Gastroesophageal sphincter (tissue), 4 donors: ENCODE data around the gene MMD2. TPM values are rescaled to one million over a fixed set of nuclear protein-coding genes. Genes with fewer than 3 reads are reported as not detected.
A peak's percentile ranks its signal among the peaks of the same experiment; 100 is the strongest.
"Not testable (repeated sequence)": the region's sequence is repeated elsewhere in the genome, so short reads cannot be mapped to it uniquely, and the experiment has no call there.

Experiments
- ATAC-seq: fragments of 150-250 bp; one replicate; pipeline ENCODE4 v1.9.1; 2016; ENCODE audit warnings: mild to moderate bottlenecking, moderate library complexity
- H3K27ac ChIP-seq, 4 donors: fragments of 200-600 bp; sonication (generic) in 3 of 4; 1 replicate in 3 of 4; 2 replicates in 1 of 4; pipeline ENCODE4 v1.5.1; 2016 to 2019
- H3K27me3 ChIP-seq: fragments of 200-600 bp; sonication (generic); one replicate; pipeline ENCODE4 v1.5.1; 2019
- H3K36me3 ChIP-seq, 2 donors: fragments of 200-600 bp; sonication (generic); one replicate each; pipeline ENCODE4 v1.5.1; 2019; ENCODE audit warnings: control low read depth in 1 of 2
- H3K4me1 ChIP-seq, 3 donors: fragments of 200-600 bp; sonication (generic); 1 replicate in 2 of 3; 2 replicates in 1 of 3; pipeline ENCODE4 v1.5.1; 2016 to 2019; ENCODE audit warnings: control low read depth in 2 of 3
- H3K4me3 ChIP-seq, 2 donors: fragments of 200-600 bp; sonication (generic); one replicate each; pipeline ENCODE4 v1.5.1; 2019; ENCODE audit warnings: mild to moderate bottlenecking in 1 of 2, moderate library complexity in 1 of 2
- H3K9me3 ChIP-seq, 3 donors: fragments of 200-600 bp; sonication (generic); one replicate each; pipeline ENCODE4 v1.5.1; 2017 to 2019; ENCODE audit warnings: control low read depth in 2 of 3
- EP300 ChIP-seq: sonication (generic); formaldehyde crosslinking; IDR thresholded peaks from one replicate; pipeline ENCODE4 v1.6.1; 2017; ENCODE audit warnings: antibody characterized with exemption, mild to moderate bottlenecking
- POLR2A ChIP-seq, 2 donors: fragments of 450-650 bp; IDR thresholded peaks; one replicate each; pipeline ENCODE4 v1.6.1; 2017; ENCODE audit warnings: antibody characterized with exemption in 2 of 2, mild to moderate bottlenecking in 2 of 2, moderate library complexity in 1 of 2
- POLR2AphosphoS5 ChIP-seq: sonication (generic); formaldehyde crosslinking; IDR thresholded peaks from one replicate; pipeline ENCODE4 v1.6.1; 2017; ENCODE audit warnings: antibody characterized with exemption
- WGBS, 2 donors: methylation state at CpG; one replicate each; pipeline ENCODE4 v1.1.5; 2018; ENCODE audit warnings: low coverage in 1 of 2; 5-methylcytosine and 5-hydroxymethylcytosine counted together
- total RNA-seq, 4 donors: library from RNA; depleted of rRNA; stranded (reverse); fragments of >200 nt; gene quantifications; one replicate each; pipeline ENCODE4 v1.1.0, GENCODE V29; 2016
- TF ChIP-seq, protein P1 (sequence below), 4 experiments: fragments of 200-600 bp in 2 of 4; fragments of 450-650 bp in 2 of 4; sonication (generic) in 1 of 4; IDR thresholded peaks; one replicate each; pipeline ENCODE4 v1.5.1; 2017 to 2019; ENCODE audit warnings: antibody characterized with exemption in 4 of 4, mild to moderate bottlenecking in 2 of 4, moderate library complexity in 2 of 4

MMD2 gene
- total RNA-seq, 4 donors from 2014 or later, result 1.1 TPM; not detected in 3

GRCh38 chr7:4993471-4993870 lies 34.5 kb upstream of the MMD2 start:
- Histone ChIP-seq H3K4me3 (no peak overlapping the region), H3K9me3 (no peaks in the 10 kb centered on the region), H3K27ac (no peak overlapping the region), H3K4me1 (no peaks in the 10 kb centered on the region), H3K36me3 (peaks cover 0 to 100% of the 10 kb centered on the region in 2 donors), H3K27me3 (no peaks in the 10 kb centered on the region)
- 82 to 90% methylated on average over 2 to 3 of the region's 8 CpGs for WGBS, 2 donors
- no peak for TF ChIP-seq EP300
- TF ChIP-seq POLR2AphosphoS5, result no peak
- no peak for TF ChIP-seq POLR2A (IDR thresholded peaks at IDR 0.05)
- TF ChIP-seq, protein P1, sequence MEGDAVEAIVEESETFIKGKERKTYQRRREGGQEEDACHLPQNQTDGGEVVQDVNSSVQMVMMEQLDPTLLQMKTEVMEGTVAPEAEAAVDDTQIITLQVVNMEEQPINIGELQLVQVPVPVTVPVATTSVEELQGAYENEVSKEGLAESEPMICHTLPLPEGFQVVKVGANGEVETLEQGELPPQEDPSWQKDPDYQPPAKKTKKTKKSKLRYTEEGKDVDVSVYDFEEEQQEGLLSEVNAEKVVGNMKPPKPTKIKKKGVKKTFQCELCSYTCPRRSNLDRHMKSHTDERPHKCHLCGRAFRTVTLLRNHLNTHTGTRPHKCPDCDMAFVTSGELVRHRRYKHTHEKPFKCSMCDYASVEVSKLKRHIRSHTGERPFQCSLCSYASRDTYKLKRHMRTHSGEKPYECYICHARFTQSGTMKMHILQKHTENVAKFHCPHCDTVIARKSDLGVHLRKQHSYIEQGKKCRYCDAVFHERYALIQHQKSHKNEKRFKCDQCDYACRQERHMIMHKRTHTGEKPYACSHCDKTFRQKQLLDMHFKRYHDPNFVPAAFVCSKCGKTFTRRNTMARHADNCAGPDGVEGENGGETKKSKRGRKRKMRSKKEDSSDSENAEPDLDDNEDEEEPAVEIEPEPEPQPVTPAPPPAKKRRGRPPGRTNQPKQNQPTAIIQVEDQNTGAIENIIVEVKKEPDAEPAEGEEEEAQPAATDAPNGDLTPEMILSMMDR (IDR thresholded peaks at IDR 0.05), result no peak
- ATAC-seq, result no peak

DNA sequence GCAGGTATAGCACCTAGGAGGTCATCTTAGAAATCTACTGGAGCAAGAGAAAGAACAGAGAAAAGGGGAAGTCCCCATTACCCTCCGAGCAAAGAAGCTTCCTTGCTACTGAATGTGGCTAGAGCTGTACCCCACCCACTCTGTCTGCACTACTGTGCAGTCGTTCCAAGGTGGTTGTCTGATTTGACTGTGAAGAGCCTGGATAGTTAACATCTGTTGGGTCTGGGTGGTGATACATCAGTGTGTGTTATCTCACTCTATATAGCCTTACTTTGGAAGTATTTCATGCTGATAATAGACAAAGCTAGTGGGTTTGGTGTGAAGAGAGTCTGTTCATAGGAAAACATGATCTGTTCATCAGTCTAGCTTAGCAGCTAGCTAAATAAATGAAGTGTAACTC lies 23.8 kb upstream of the MMD2 start:
- ATAC-seq, result not testable (repeated sequence)

GRCh38 chr7:4981295-4981890 lies 22.4 kb upstream of the MMD2 start:
- not testable (repeated sequence) for H3K4me3 ChIP-seq, H3K27ac ChIP-seq, H3K9me3 ChIP-seq, H3K27me3 ChIP-seq, ATAC-seq
- 89 to 93% methylated on average over 2 to 5 of the region's 17 CpGs for WGBS, 2 donors
- Histone ChIP-seq H3K36me3 (peaks cover 0 to 72% of the 10 kb centered on the region in 2 donors), H3K4me1 (peaks cover 0 to 40% (median 0%) of the 10 kb centered on the region in 3 donors)

More for the DNA sequence above, 23.8 kb upstream of the MMD2 start:
- WGBS, 2 donors, result no CpG with 5 or more reads among the region's 2 CpGs
- H3K27me3 ChIP-seq, H3K27ac ChIP-seq, H3K4me3 ChIP-seq, H3K9me3 ChIP-seq: not testable (repeated sequence)
- Histone ChIP-seq H3K36me3 (peaks cover 0 to 72% of the 10 kb centered on the region in 2 donors), H3K4me1 (peaks cover 0 to 33% (median 0%) of the 10 kb centered on the region in 3 donors)

DNA sequence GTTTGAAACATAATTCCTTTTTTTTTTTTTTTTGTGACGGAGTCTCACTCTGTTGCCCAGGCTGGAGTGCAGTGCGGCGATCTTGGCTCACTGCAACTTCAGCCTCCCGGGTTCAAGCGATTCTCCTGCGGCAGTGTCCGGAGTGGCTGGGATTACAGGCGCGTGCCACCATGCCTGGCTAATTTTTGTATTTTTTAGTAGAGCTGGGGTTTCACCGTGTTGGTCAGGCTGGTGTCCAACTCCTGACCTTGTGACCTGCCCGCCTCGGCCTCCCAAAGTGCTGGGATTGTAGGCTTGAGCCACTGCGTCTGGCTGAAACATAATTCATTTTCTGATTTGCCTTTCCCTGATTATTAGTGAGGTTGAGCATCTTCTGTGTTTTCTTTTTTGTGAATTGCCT lies 16.6 kb upstream of the MMD2 start:
- 83 to 93% methylated on average over 2 to 10 of the region's 13 CpGs for WGBS, 2 donors
- Histone ChIP-seq H3K36me3 (peaks cover 0 to 36% of the 10 kb centered on the region in 2 donors), H3K4me1 (peaks cover 0 to 54% (median 2%) of the 10 kb centered on the region in 3 donors)
- H3K27ac ChIP-seq, H3K27me3 ChIP-seq, ATAC-seq, H3K4me3 ChIP-seq, H3K9me3 ChIP-seq: not testable (repeated sequence)

GRCh38 chr7:4973728-4974198 lies 14.8 kb upstream of the MMD2 start:
- Histone ChIP-seq H3K9me3 (no peaks in the 10 kb centered on the region), H3K36me3 (peaks cover 0 to 26% of the 10 kb centered on the region in 2 donors), H3K27me3 (no peaks in the 10 kb centered on the region), H3K27ac (peak overlapping the region; percentile 76 to 96 (median 92)), H3K4me1 (peaks cover 0 to 39% (median 2%) of the 10 kb centered on the region in 3 donors), H3K4me3 (peak overlapping the region; percentile 92 to 94)
- TF ChIP-seq POLR2A (IDR thresholded peaks at IDR 0.05), result peak; percentile 36 to 44
- TF ChIP-seq EP300, result no peak
- TF ChIP-seq, protein P1 (IDR thresholded peaks at IDR 0.05), result peak; percentile 56 to 84 (median 78)
- TF ChIP-seq POLR2AphosphoS5, result peak; percentile 48
- ATAC-seq, result peak; percentile 96
- WGBS, 2 donors, result 4 to 50% methylated on average over 1 to 5 of the region's 41 CpGs

GRCh38 chr7:4972446-4972845 lies 13.5 kb upstream of the MMD2 start:
- Histone ChIP-seq H3K4me1 (peaks cover 0 to 26% (median 2%) of the 10 kb centered on the region in 3 donors), H3K36me3 (peaks cover 0 to 13% of the 10 kb centered on the region in 2 donors)
- not testable (repeated sequence) for H3K4me3 ChIP-seq, ATAC-seq, H3K27me3 ChIP-seq, H3K27ac ChIP-seq, H3K9me3 ChIP-seq
- 0% methylated on average over 1 of the region's 10 CpGs; no CpG with 5 or more reads in 1 of the 2 donors for WGBS, 2 donors

GRCh38 chr7:4965295-4966022 lies 6.5 kb upstream of the MMD2 start:
- no peaks in the 10 kb centered on the region for H3K4me1 ChIP-seq
- H3K27ac ChIP-seq, result no peak overlapping the region
- no peak overlapping the region for H3K4me3 ChIP-seq
- no peaks in the 10 kb centered on the region for H3K36me3 ChIP-seq
- H3K27me3 ChIP-seq, result peaks cover 35% of the 10 kb centered on the region
- TF ChIP-seq POLR2A (IDR thresholded peaks at IDR 0.05), result no peak
- TF ChIP-seq, protein P1 (IDR thresholded peaks at IDR 0.05), result no peak
- TF ChIP-seq POLR2AphosphoS5, result no peak
- no peak for TF ChIP-seq EP300
- ATAC-seq, result no peak
- no peaks in the 10 kb centered on the region for H3K9me3 ChIP-seq
- WGBS, 2 donors, result 78 to 94% methylated on average over 7 to 9 of the region's 11 CpGs
